Activated CD4-positive, alpha-beta memory T cell treated with anti-CD3 and anti-CD28 coated beads for 36 hours (primary cell): Measurements from ENCODE around the gene ZBTB7A. TPM values are rescaled to one million over a fixed set of nuclear protein-coding genes. Genes with fewer than 3 reads are reported as not detected.

ENCODE experiments used
- CTCF ChIA-PET: fragments of 350-600 bp; sonication (Branson Sonifier 250); formaldehyde crosslinking; loops from one replicate; lab custom pipeline; 2021; ENCODE audit warnings: antibody characterized with exemption, inconsistent platforms; lab: Charles Lee
- POLR2A ChIA-PET: fragments of 350-600 bp; sonication (Branson Sonifier 250); formaldehyde crosslinking; loops from one replicate; lab custom pipeline; 2021; ENCODE audit warnings: antibody characterized with exemption; lab: Charles Lee
- DNase-seq: peaks from one replicate; pipeline ENCODE4 v3.0.0-alpha.2; 2020
- H3K27ac Mint-ChIP-seq: one replicate; pipeline ENCODE4 v1.8.0; 2021; ENCODE audit warnings: mixed read lengths
- H3K27me3 Mint-ChIP-seq: one replicate; pipeline ENCODE4 v1.8.0; 2021; ENCODE audit warnings: mixed read lengths
- H3K36me3 Mint-ChIP-seq: one replicate; pipeline ENCODE4 v1.8.0; 2021; ENCODE audit warnings: mixed read lengths
- H3K4me1 Mint-ChIP-seq: one replicate; pipeline ENCODE4 v1.8.0; 2021; ENCODE audit warnings: low read depth, mixed read lengths
- H3K4me3 Mint-ChIP-seq: one replicate; pipeline ENCODE4 v1.8.0; 2021; ENCODE audit warnings: mild to moderate bottlenecking, mixed read lengths
- H3K9me3 Mint-ChIP-seq: one replicate; pipeline ENCODE4 v1.8.0; 2021; ENCODE audit warnings: mixed read lengths
- intact Hi-C: fragments of 100-400 bp; cut with micrococcal nuclease; formaldehyde crosslinking; loops from one replicate; pipeline ENCODE4 v1.15.1; 2023
- total RNA-seq, 2 experiments: library from RNA; stranded (reverse); gene quantifications; one replicate each; pipeline ENCODE4 v1.2.3, GENCODE V29; 2021

The ZBTB7A gene
- total RNA-seq, 2 experiments from 2014 or later: 31.0 to 32.5 TPM

GRCh38 chr19:4058693-4059452 lies 7.8 kb downstream of the ZBTB7A start:
- no peaks in the 10 kb centered on the region for H3K9me3 Mint-ChIP-seq
- peaks cover 50% of the 10 kb centered on the region for H3K4me1 Mint-ChIP-seq
- ChIA-PET CTCF (interaction anchor here (0.6 to 1.7 kb wide), 3 partner anchors 75 to 81 kb away, joined by 3 to 6 read pairs (median 4); no protein-coding TSS in a partner anchor), POLR2A (interaction anchor here (1.7 kb wide), 1 partner anchor 71 kb away, joined by 7 read pairs; no protein-coding TSS in a partner anchor)
- H3K4me3 Mint-ChIP-seq: peak overlapping the region; percentile 29
- H3K27me3 Mint-ChIP-seq: no peaks in the 10 kb centered on the region
- intact Hi-C loops: no loop called here
- H3K27ac Mint-ChIP-seq: peak overlapping the region; percentile 71
- DNase-seq: no peak
- H3K36me3 Mint-ChIP-seq: peaks cover 12% of the 10 kb centered on the region

GRCh38 chr19:4057931-4058692 lies 8.6 kb downstream of the ZBTB7A start:
- POLR2A ChIA-PET: interaction anchor here (1.7 kb wide), 1 partner anchor 70 kb away, joined by 7 read pairs; no protein-coding TSS in a partner anchor
- Mint-ChIP-seq H3K36me3 (peaks cover 17% of the 10 kb centered on the region), H3K4me1 (peaks cover 52% of the 10 kb centered on the region), H3K9me3 (no peaks in the 10 kb centered on the region), H3K27me3 (no peaks in the 10 kb centered on the region), H3K4me3 (no peak overlapping the region), H3K27ac (peak overlapping the region; percentile 82)
- DNase-seq: peak; percentile 75
- intact Hi-C loops: no loop called here
- CTCF ChIA-PET: interaction anchor here (0.6 to 1.0 kb wide), 2 partner anchors 76 to 82 kb away, joined by 3 to 4 read pairs; no protein-coding TSS in a partner anchor

GRCh38 chr19:4055209-4055552 lies 11.5 kb downstream of the ZBTB7A start:
- CTCF ChIA-PET: no interaction called here
- H3K4me1 Mint-ChIP-seq: peaks cover 46% of the 10 kb centered on the region
- DNase-seq: no peak
- intact Hi-C loops: no loop called here
- H3K9me3 Mint-ChIP-seq: no peaks in the 10 kb centered on the region
- peaks cover 34% of the 10 kb centered on the region for H3K36me3 Mint-ChIP-seq
- POLR2A ChIA-PET: no interaction called here
- no peak overlapping the region for H3K4me3 Mint-ChIP-seq
- no peak overlapping the region for H3K27ac Mint-ChIP-seq
- no peaks in the 10 kb centered on the region for H3K27me3 Mint-ChIP-seq

- Mint-ChIP-seq H3K27me3 (no peaks in the 10 kb centered on the region), H3K36me3 (peaks cover 37% of the 10 kb centered on the region), H3K9me3 (no peaks in the 10 kb centered on the region), H3K27ac (no peak overlapping the region), H3K4me1 (peaks cover 48% of the 10 kb centered on the region), H3K4me3 (no peak overlapping the region)
- DNase-seq: no peak
- ChIA-PET POLR2A (no interaction called here), CTCF (interaction anchor here (1.2 kb wide), 1 partner anchor 35 kb away, joined by 3 read pairs; no protein-coding TSS in a partner anchor)
- intact Hi-C loops: no loop called here
These were observed 12.1 kb downstream of the ZBTB7A start for GRCh38 chr19:4054441-4055208.

GRCh38 chr19:4053423-4054324 lies 13.0 kb downstream of the ZBTB7A start:
- CTCF ChIA-PET: interaction anchor here (1.2 kb wide), 1 partner anchor 36 kb away, joined by 3 read pairs; no protein-coding TSS in a partner anchor
- Mint-ChIP-seq H3K4me3 (no peak overlapping the region), H3K36me3 (peaks cover 38% of the 10 kb centered on the region), H3K27me3 (no peaks in the 10 kb centered on the region), H3K27ac (peak overlapping the region; percentile 2), H3K4me1 (peaks cover 40% of the 10 kb centered on the region), H3K9me3 (no peaks in the 10 kb centered on the region)
- no peak for DNase-seq
- POLR2A ChIA-PET: no interaction called here
- intact Hi-C loops: no loop called here

GRCh38 chr19:4052993-4053422 lies 13.7 kb downstream of the ZBTB7A start:
- H3K4me3 Mint-ChIP-seq: no peak overlapping the region

GRCh38 chr19:4052114-4052992 lies 14.3 kb downstream of the ZBTB7A start:
- peaks cover 29% of the 10 kb centered on the region for H3K4me1 Mint-ChIP-seq
- ChIA-PET POLR2A (no interaction called here), CTCF (no interaction called here)
- intact Hi-C loops: no loop called here
- DNase-seq: no peak
- no peaks in the 10 kb centered on the region for H3K9me3 Mint-ChIP-seq
- H3K4me3 Mint-ChIP-seq: no peak overlapping the region
- H3K36me3 Mint-ChIP-seq: peaks cover 40% of the 10 kb centered on the region
- peak overlapping the region; percentile 58 for H3K27ac Mint-ChIP-seq
- H3K27me3 Mint-ChIP-seq: no peaks in the 10 kb centered on the region

More at GRCh38 chr19:4052993-4053422, 13.7 kb downstream of the ZBTB7A start:
- POLR2A ChIA-PET: no interaction called here
- CTCF ChIA-PET: no interaction called here
- peaks cover 40% of the 10 kb centered on the region for H3K36me3 Mint-ChIP-seq
- peaks cover 35% of the 10 kb centered on the region for H3K4me1 Mint-ChIP-seq
- H3K9me3 Mint-ChIP-seq: no peaks in the 10 kb centered on the region
- H3K27ac Mint-ChIP-seq: peak overlapping the region; percentile 58
- no peaks in the 10 kb centered on the region for H3K27me3 Mint-ChIP-seq
- DNase-seq: no peak
- intact Hi-C loops: no loop called here

- POLR2A ChIA-PET: no interaction called here
These were observed 15.3 kb downstream of the ZBTB7A start for GRCh38 chr19:4051175-4052101.

GRCh38 chr19:4049432-4049831 lies 17.3 kb downstream of the ZBTB7A start:
- POLR2A ChIA-PET: no interaction called here
- intact Hi-C loops: no loop called here

More at GRCh38 chr19:4051175-4052101, 15.3 kb downstream of the ZBTB7A start:
- Mint-ChIP-seq H3K36me3 (peaks cover 40% of the 10 kb centered on the region), H3K4me1 (peaks cover 29% of the 10 kb centered on the region), H3K27me3 (no peaks in the 10 kb centered on the region), H3K27ac (peak overlapping the region; percentile 35), H3K4me3 (no peak overlapping the region), H3K9me3 (no peaks in the 10 kb centered on the region)
- DNase-seq: peak; percentile 54
- CTCF ChIA-PET: no interaction called here
- intact Hi-C loops: no loop called here

More at GRCh38 chr19:4049432-4049831, 17.3 kb downstream of the ZBTB7A start:
- Mint-ChIP-seq H3K36me3 (peaks cover 35% of the 10 kb centered on the region), H3K9me3 (no peaks in the 10 kb centered on the region), H3K4me1 (peaks cover 25% of the 10 kb centered on the region), H3K27ac (no peak overlapping the region), H3K4me3 (no peak overlapping the region), H3K27me3 (no peaks in the 10 kb centered on the region)
- CTCF ChIA-PET: interaction anchor here (1.1 to 2.2 kb wide), 2 partner anchors 64 to 90 kb away, joined by 3 to 5 read pairs; partner anchors contain the start of gene EEF2
- no peak for DNase-seq
